A549 (cell line): ENCODE results near the gene ADI1.

ENCODE experiments used
- CTCF ChIP-seq: fragments of >200 bp; sonication (Bioruptor Twin); formaldehyde crosslinking; IDR thresholded peaks from 3 replicates; pipeline ENCODE4 v1.5.1; 2016
- EHMT2 ChIP-seq: fragments of 200-600 bp; sonication (generic); IDR thresholded peaks from 2 replicates; pipeline ENCODE4 v1.6.1; 2016; ENCODE audit warnings: antibody characterized with exemption, low read depth, mild to moderate bottlenecking, moderate library complexity
- USF2 ChIP-seq: fragments of 450-650 bp; IDR thresholded peaks from 2 replicates; pipeline ENCODE4 v1.6.1; 2014; ENCODE audit warnings: antibody characterized with exemption

GRCh38 chr2:3491306-3491705 lies 28.0 kb downstream of the ADI1 start:
- no peak for TF ChIP-seq EHMT2
- no peak for TF ChIP-seq USF2
- TF ChIP-seq CTCF: no peak
